T-cell (primary cell): ENCODE results near the gene DEF6. TPM values are rescaled to one million over a fixed set of nuclear protein-coding genes. Genes with fewer than 3 reads are reported as not detected.

Source experiments
- ATAC-seq, 4 experiments: fragments of 200-7000 bp in 3 of 4; fragments of 150-1000 bp in 1 of 4; cut with Tn5 transposase; replicated peaks in 1 of 4; 1 replicate in 3 of 4; 2 replicates in 1 of 4; pipeline ENCODE4 v1.10.0; 2021; ENCODE audit warnings: moderate library complexity in 3 of 4, mild to moderate bottlenecking in 2 of 4, moderate number of reproducible peaks in 1 of 4
- CTCF ChIA-PET, 2 donors: fragments of 300-600 bp; sonication (Branson Sonifier 250); formaldehyde crosslinking; loops; one replicate each; lab custom pipeline; 2022; ENCODE audit warnings: antibody characterized with exemption in 2 of 2; lab: Charles Lee
- POLR2A ChIA-PET, 2 donors: fragments of 300-600 bp; sonication (Branson Sonifier 250); formaldehyde crosslinking; loops; one replicate each; lab custom pipeline; 2022; ENCODE audit warnings: antibody characterized with exemption in 2 of 2; lab: Charles Lee
- DNase-seq, 35 experiments: peaks; one replicate each; pipeline versions ENCODE4 v3.0.0 to v3.0.0-alpha.2; 2013 to 2023
- H3K27ac ChIP-seq: one replicate; pipeline ENCODE4 v1.5.1; 2013; ENCODE audit warnings: low read length
- H3K27me3 ChIP-seq, 2 experiments: replicated peaks in 1 of 2; 1 replicate in 1 of 2; 2 replicates in 1 of 2; pipeline versions ENCODE4 v1.6.1 to v1.7.0; 2013; ENCODE audit warnings: low read length in 1 of 2, mixed read lengths in 1 of 2; ENCODE audit not compliant: control insufficient read depth in 2 of 2, insufficient read depth in 2 of 2; ENCODE audit errors: extremely low read depth in 1 of 2
- H3K36me3 ChIP-seq, 2 donors: 1 replicate in 1 of 2; 2 replicates in 1 of 2; pipeline versions ENCODE4 v1.6.1 to v1.7.0; 2013; ENCODE audit warnings: low read length in 1 of 2; ENCODE audit not compliant: control insufficient read depth in 2 of 2, insufficient read depth in 1 of 2; ENCODE audit errors: extremely low read depth in 1 of 2
- H3K4me1 ChIP-seq, 2 experiments: 1 replicate in 1 of 2; 2 replicates in 1 of 2; pipeline versions ENCODE4 v1.6.1 to v1.7.0; 2013; ENCODE audit warnings: low read length in 2 of 2, mixed read lengths in 1 of 2; ENCODE audit not compliant: insufficient read depth in 2 of 2, control insufficient read depth in 1 of 2; ENCODE audit errors: extremely low read depth in 1 of 2
- H3K4me3 ChIP-seq, 2 donors: 1 replicate in 1 of 2; 2 replicates in 1 of 2; pipeline versions ENCODE4 v1.5.1 to v1.7.0; 2013; ENCODE audit warnings: mild to moderate bottlenecking in 2 of 2, low read length in 1 of 2, moderate library complexity in 1 of 2; ENCODE audit not compliant: control insufficient read depth in 1 of 2; ENCODE audit errors: extremely low read depth in 1 of 2
- H3K9me3 ChIP-seq: 2 replicates; pipeline ENCODE4 v1.7.0; 2013
- H3K27ac Mint-ChIP-seq, 2 donors: one replicate each; pipeline ENCODE4 v1.8.0; 2020 to 2021; ENCODE audit warnings: mild to moderate bottlenecking in 2 of 2, mixed read lengths in 2 of 2
- H3K27me3 Mint-ChIP-seq, 2 donors: one replicate each; pipeline ENCODE4 v1.8.0; 2021 to 2022; ENCODE audit warnings: mixed read lengths in 2 of 2
- H3K36me3 Mint-ChIP-seq: one replicate; pipeline ENCODE4 v1.8.0; 2021; ENCODE audit warnings: mixed read lengths
- H3K4me1 Mint-ChIP-seq, 3 donors: one replicate each; pipeline ENCODE4 v1.8.0; 2020 to 2022; ENCODE audit warnings: mixed read lengths in 3 of 3, mild to moderate bottlenecking in 1 of 3
- H3K4me3 Mint-ChIP-seq, 3 donors: one replicate each; pipeline ENCODE4 v1.8.0; 2020 to 2022; ENCODE audit warnings: mild to moderate bottlenecking in 3 of 3, mixed read lengths in 3 of 3, moderate library complexity in 3 of 3
- H3K9me3 Mint-ChIP-seq, 3 donors: one replicate each; pipeline ENCODE4 v1.8.0; 2020 to 2022; ENCODE audit warnings: mixed read lengths in 3 of 3
- WGBS: methylation state at CpG from one replicate; pipeline ENCODE4 v1.1.5; 2013; ENCODE audit warnings: missing lambda C conversion rate; ENCODE audit not compliant: insufficient coverage; 5-methylcytosine and 5-hydroxymethylcytosine counted together
- total RNA-seq, 35 experiments: library from RNA in 6 of 35; stranded (reverse) in 6 of 35; fragments of 120-200 nt in 1 of 35; gene quantifications; one replicate each; pipeline versions ENCODE4 v1.2.1 to v1.2.4 and lab custom pipeline; 2013 to 2026

The DEF6 gene
- total RNA-seq, 5 donors from 2014 or later (not counting 1 experiment from before 2014, with no cell fraction given) = 221 to 311 (median 298) TPM

DNA sequence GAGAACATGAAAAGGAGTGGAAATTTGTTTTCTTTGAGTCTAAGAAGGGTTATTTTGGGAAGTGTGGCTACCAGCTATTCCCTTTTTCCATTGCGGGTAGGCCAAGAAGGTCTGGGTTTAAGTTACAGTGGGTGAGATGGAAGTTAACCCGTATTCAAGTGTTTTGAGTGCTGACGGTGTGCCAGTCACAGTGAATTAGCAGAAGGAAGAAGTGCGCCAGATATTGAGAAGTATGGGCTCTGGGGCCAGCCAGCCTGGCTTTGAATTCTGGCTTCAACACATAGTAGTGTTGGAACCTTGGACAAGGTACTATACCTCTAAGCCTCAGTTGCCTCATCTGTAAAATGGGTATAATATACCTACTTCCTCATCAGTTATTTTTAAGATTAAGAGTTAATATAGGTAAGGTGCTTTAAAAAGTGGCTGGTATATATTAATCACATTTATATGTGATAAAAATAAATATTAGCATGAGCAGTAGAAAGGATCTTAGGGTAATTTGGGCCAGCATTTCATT lies 21.8 kb upstream of the DEF6 start:
- Histone ChIP-seq H3K27ac (no peak overlapping the region), H3K4me1 (no peaks in the 10 kb centered on the region), H3K9me3 (no peaks in the 10 kb centered on the region), H3K27me3 (no peaks in the 10 kb centered on the region), H3K36me3 (no peaks in the 10 kb centered on the region), H3K4me3 (no peak overlapping the region)
- ATAC-seq (no peak), DNase-seq (no peak)
- Mint-ChIP-seq H3K4me3 (no peak overlapping the region), H3K9me3 (no peaks in the 10 kb centered on the region), H3K27me3 (no peaks in the 10 kb centered on the region), H3K4me1 (peaks cover 6 to 19% (median 11%) of the 10 kb centered on the region in 3 donors), H3K36me3 (peaks cover 3% of the 10 kb centered on the region), H3K27ac (no peak overlapping the region)
- WGBS = 88% methylated on average over 3 of the region's 4 CpGs
- CTCF ChIA-PET = no interaction called here
- POLR2A ChIA-PET = interaction anchor here (0.6 to 0.7 kb wide), 2 partner anchors 18 to 776 kb away, joined by 3 to 4 read pairs; no protein-coding TSS in a partner anchor

DNA sequence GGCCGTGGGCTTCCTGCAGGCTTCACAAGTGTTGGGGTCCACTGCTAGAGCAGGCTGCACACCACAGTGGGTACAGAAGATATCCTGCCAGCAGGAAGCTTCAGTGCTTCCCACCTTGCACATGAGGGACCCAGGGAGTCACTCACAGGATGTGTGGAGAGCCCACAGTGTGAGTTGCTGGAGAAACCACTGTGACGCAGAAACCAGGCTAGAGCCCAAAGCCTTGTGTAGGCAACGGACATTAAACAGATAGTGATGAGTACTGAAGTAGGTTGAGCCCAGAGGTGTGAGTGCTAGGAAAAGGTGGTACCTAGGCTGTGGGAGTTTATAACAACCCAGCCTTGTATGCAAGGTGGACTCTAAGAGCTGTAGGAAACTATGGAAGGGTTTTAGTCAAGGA lies 18.9 kb upstream of the DEF6 start:
- no peak for ATAC-seq

DNA sequence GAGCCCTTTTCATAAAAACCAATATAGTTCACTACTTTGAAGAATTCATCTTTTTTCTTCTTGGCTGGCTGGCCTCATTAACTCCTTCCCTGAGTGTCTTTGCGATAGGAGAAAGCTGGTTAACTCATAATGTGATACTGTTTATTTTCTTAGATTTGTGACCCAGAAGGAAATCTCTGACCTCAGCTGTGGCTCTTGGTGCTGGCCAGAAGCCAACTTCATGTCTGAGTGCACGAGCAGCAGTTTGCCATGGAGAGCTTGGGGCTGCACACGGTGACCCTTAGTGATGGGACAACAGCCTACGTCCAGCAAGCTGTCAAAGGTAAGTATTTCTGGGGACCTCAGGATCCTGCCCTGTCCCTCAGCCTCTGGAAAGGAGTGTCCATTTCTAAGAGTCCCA lies 16.7 kb upstream of the DEF6 start:
- no peaks in the 10 kb centered on the region for H3K27me3 Mint-ChIP-seq
- H3K36me3 Mint-ChIP-seq = peaks cover 36% of the 10 kb centered on the region
- H3K9me3 Mint-ChIP-seq = no peaks in the 10 kb centered on the region
- Histone ChIP-seq H3K36me3 (peaks cover 6 to 47% of the 10 kb centered on the region in 2 donors), H3K27ac (no peak overlapping the region), H3K4me3 (no peak overlapping the region), H3K27me3 (no peaks in the 10 kb centered on the region), H3K9me3 (no peaks in the 10 kb centered on the region), H3K4me1 (no peaks in the 10 kb centered on the region)
- ATAC-seq (no peak), DNase-seq (no peak)
- H3K4me3 Mint-ChIP-seq = no peak overlapping the region
- peaks cover 0 to 9% (median 3%) of the 10 kb centered on the region in 3 donors for H3K4me1 Mint-ChIP-seq
- WGBS = 81% methylated on average over 3 of the region's 4 CpGs
- ChIA-PET CTCF (no interaction called here), POLR2A (no interaction called here)
- no peak overlapping the region for H3K27ac Mint-ChIP-seq

More for the DNA sequence above, 18.9 kb upstream of the DEF6 start:
- Histone ChIP-seq H3K36me3 (peaks cover 3 to 28% of the 10 kb centered on the region in 2 donors), H3K4me1 (no peaks in the 10 kb centered on the region), H3K9me3 (no peaks in the 10 kb centered on the region), H3K27me3 (no peaks in the 10 kb centered on the region), H3K4me3 (no peak overlapping the region), H3K27ac (no peak overlapping the region)
- Mint-ChIP-seq H3K36me3 (peaks cover 27% of the 10 kb centered on the region), H3K27me3 (no peaks in the 10 kb centered on the region), H3K27ac (no peak overlapping the region), H3K4me3 (no peak overlapping the region), H3K4me1 (peaks cover 6 to 19% (median 11%) of the 10 kb centered on the region in 3 donors), H3K9me3 (no peaks in the 10 kb centered on the region)
- ChIA-PET POLR2A (no interaction called here), CTCF (no interaction called here)
- DNase-seq = no peak
- 92% methylated on average over 3 of the region's 3 CpGs for WGBS

DNA sequence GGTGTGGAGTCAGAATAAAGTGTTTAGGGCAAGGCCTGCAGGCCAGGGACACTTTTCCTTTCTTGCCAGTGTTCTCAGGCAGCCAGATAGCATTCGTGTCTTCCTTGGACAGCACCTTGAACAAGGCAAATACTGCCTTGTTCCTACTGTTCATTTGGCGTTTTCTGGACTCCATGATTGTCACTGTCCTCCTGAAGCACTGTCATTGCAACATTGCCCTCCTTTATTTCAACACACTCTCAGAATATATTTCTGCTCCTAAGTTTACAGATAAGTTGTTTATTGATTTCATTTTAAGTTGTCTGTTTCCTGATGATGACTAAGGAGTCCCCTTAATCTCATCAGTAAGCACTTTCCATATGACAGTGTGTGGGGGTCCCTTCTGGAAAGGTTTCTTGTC lies 15.1 kb upstream of the DEF6 start:
- Mint-ChIP-seq H3K27ac (no peak overlapping the region), H3K36me3 (peaks cover 50% of the 10 kb centered on the region), H3K4me3 (no peak overlapping the region), H3K9me3 (no peaks in the 10 kb centered on the region), H3K4me1 (peaks cover 0 to 6% (median 3%) of the 10 kb centered on the region in 3 donors), H3K27me3 (no peaks in the 10 kb centered on the region)
- Histone ChIP-seq H3K27ac (no peak overlapping the region), H3K9me3 (no peaks in the 10 kb centered on the region), H3K36me3 (peaks cover 6 to 63% of the 10 kb centered on the region in 2 donors), H3K4me3 (no peak overlapping the region), H3K4me1 (no peaks in the 10 kb centered on the region), H3K27me3 (no peaks in the 10 kb centered on the region)
- DNase-seq = no peak
- 95% methylated on average over 2 of the region's 2 CpGs for WGBS
- CTCF ChIA-PET = no interaction called here
- POLR2A ChIA-PET = no interaction called here
- no peak for ATAC-seq

DNA sequence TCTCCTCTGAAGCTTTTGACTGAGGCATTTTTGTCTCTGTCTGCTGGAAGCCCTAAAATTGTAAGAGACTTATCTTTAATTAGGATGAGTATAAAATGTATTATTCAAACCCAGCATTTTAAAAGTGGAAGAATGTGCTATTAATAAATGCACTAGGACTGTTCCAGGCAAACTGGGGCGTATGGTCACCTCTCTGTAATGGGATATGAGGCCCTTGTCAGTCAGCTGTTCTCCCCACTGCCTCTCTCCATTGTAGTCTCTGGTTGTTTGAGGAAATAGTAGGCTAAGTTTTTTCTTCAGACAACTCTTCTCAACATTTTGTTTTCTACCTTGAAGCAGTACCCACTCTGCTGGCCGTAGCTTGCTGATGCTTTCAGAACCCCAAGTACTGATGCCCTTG lies 14.3 kb upstream of the DEF6 start:
- H3K27me3 Mint-ChIP-seq = no peaks in the 10 kb centered on the region
- no CpG with 5 or more reads among the region's 2 CpGs for WGBS
- H3K4me3 Mint-ChIP-seq = no peak overlapping the region
- ATAC-seq (no peak), DNase-seq (no peak)
- H3K36me3 Mint-ChIP-seq = peaks cover 56% of the 10 kb centered on the region
- Histone ChIP-seq H3K4me3 (no peak overlapping the region), H3K27ac (no peak overlapping the region), H3K27me3 (no peaks in the 10 kb centered on the region), H3K9me3 (no peaks in the 10 kb centered on the region), H3K4me1 (no peaks in the 10 kb centered on the region), H3K36me3 (peaks cover 13 to 72% of the 10 kb centered on the region in 2 donors)
- POLR2A ChIA-PET = interaction anchor here in 1 of 2 donors (0.6 kb wide), 1 partner anchor 28 kb away, joined by 10 read pairs; no protein-coding TSS in a partner anchor
- CTCF ChIA-PET = no interaction called here
- peak overlapping the region in 1 of 2 donors; percentile 36 for H3K27ac Mint-ChIP-seq
- H3K4me1 Mint-ChIP-seq = peaks cover 0 to 5% (median 3%) of the 10 kb centered on the region in 3 donors
- no peaks in the 10 kb centered on the region for H3K9me3 Mint-ChIP-seq

DNA sequence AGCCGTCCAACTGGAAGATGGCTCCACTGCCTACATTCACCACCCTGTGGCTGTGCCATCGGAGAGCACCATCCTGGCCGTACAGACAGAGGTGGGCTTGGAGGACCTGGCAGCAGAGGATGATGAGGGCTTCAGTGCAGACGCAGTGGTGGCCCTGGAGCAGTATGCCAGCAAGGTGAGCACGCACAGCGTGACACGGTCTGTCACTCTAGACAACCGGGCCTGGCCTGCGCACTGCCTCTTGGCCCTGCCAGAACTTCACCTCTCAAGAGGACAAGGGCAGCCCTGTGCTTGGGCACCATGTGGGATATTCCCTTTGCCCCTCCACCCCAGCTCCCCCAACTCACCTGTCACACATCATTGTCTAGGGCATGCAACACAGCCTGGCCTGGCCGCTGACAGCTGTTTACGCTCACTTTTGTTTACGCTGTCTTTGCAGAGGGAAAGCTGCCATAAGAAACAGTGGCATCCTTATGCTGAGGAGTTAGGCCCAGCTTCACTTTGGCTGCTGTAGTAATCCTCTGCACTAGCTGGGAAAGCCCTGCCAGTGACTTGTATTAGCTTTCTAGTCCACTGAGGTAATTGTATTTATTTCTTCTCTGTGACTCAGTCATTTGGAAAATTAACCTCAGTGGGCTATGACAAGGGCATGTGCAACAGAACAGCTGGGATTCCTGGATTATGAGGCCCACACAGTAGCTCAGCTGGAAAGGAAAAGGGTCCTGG lies 9.8 kb upstream of the DEF6 start:
- Mint-ChIP-seq H3K27me3 (no peaks in the 10 kb centered on the region), H3K9me3 (no peaks in the 10 kb centered on the region), H3K36me3 (peaks cover 58% of the 10 kb centered on the region), H3K4me3 (no peak overlapping the region), H3K4me1 (no peaks in the 10 kb centered on the region), H3K27ac (no peak overlapping the region)
- no peak overlapping the region for H3K4me3 ChIP-seq
- H3K27ac ChIP-seq = no peak overlapping the region
- POLR2A ChIA-PET = no interaction called here
- no peaks in the 10 kb centered on the region for H3K4me1 ChIP-seq
- CTCF ChIA-PET = interaction anchor here in 1 of 2 donors (1.1 kb wide), 1 partner anchor 40 kb away, joined by 3 read pairs; no protein-coding TSS in a partner anchor
- peaks cover 26 to 95% of the 10 kb centered on the region in 2 donors for H3K36me3 ChIP-seq
- DNase-seq = no peak
- H3K27me3 ChIP-seq = no peaks in the 10 kb centered on the region
- no peaks in the 10 kb centered on the region for H3K9me3 ChIP-seq
- no peak for ATAC-seq
- 97% methylated on average over 9 of the region's 12 CpGs for WGBS
